Fibroblast of upper back skin (primary cell): Measurements from ENCODE around the gene ZBTB47.

Source experiments
- DNase-seq: peaks from one replicate; pipeline ENCODE4 v3.0.0-alpha.2; 2013

Gene ZBTB47

GRCh38 chr3:42686832-42687650 lies 33.5 kb downstream of the ZBTB47 start:
- no peak for DNase-seq

- no peak for DNase-seq
These were observed 34.5 kb downstream of the ZBTB47 start for GRCh38 chr3:42688016-42688415.

GRCh38 chr3:42688487-42689420 lies 35.3 kb downstream of the ZBTB47 start:
- no peak for DNase-seq

GRCh38 chr3:42689421-42690014 lies 36.0 kb downstream of the ZBTB47 start:
- no peak for DNase-seq

GRCh38 chr3:42690191-42690590 lies 36.7 kb downstream of the ZBTB47 start:
- no peak for DNase-seq

- no peak for DNase-seq
These were observed 37.5 kb downstream of the ZBTB47 start for GRCh38 chr3:42690766-42691680.

GRCh38 chr3:42691816-42692666 lies 38.5 kb downstream of the ZBTB47 start:
- no peak for DNase-seq

GRCh38 chr3:42692667-42693529 lies 39.4 kb downstream of the ZBTB47 start:
- DNase-seq = no peak

- DNase-seq = no peak
These were observed 40.0 kb downstream of the ZBTB47 start for GRCh38 chr3:42693530-42693930.

GRCh38 chr3:42694366-42694765 lies 40.9 kb downstream of the ZBTB47 start:
- no peak for DNase-seq

- DNase-seq = no peak
These were observed 43.1 kb downstream of the ZBTB47 start for GRCh38 chr3:42696356-42697288.

GRCh38 chr3:42697289-42698051 lies 44.0 kb downstream of the ZBTB47 start:
- no peak for DNase-seq

GRCh38 chr3:42698216-42698910 lies 44.9 kb downstream of the ZBTB47 start:
- no peak for DNase-seq

- DNase-seq = no peak
These were observed 45.4 kb downstream of the ZBTB47 start for GRCh38 chr3:42698911-42699230.

GRCh38 chr3:42699511-42699971 lies 46.0 kb downstream of the ZBTB47 start:
- no peak for DNase-seq

- no peak for DNase-seq
These were observed 47.1 kb downstream of the ZBTB47 start for GRCh38 chr3:42700366-42701288.
